Kidney (tissue), 14 donors: ENCODE results near the gene LNX1. TPM values are rescaled to one million over a fixed set of nuclear protein-coding genes. Genes with fewer than 3 reads are reported as not detected.

Source experiments
- DNase-seq, 5 donors: peaks; one replicate each; pipeline ENCODE4 v3.0.0-alpha.2; 2013 to 2020
- FAIRE-seq: peaks from 2 replicates; lab custom pipeline; 2012; peaks lifted over from hg19 to GRCh38; lab: Jason Lieb, UNC
- H3K27ac ChIP-seq, 2 donors: one replicate each; pipeline ENCODE4 v1.7.0; 2013; ENCODE audit warnings: low read depth in 2 of 2, low read length in 2 of 2, inconsistent platforms in 1 of 2
- H3K27me3 ChIP-seq: one replicate; pipeline ENCODE4 v1.7.1; 2013; ENCODE audit warnings: low read length, inconsistent platforms; ENCODE audit not compliant: control insufficient read depth, insufficient read depth
- H3K36me3 ChIP-seq, 3 donors: one replicate each; pipeline versions ENCODE4 v1.7.0 to v1.7.1; 2013; ENCODE audit warnings: low read length in 3 of 3, control low read depth in 1 of 3, inconsistent platforms in 1 of 3; ENCODE audit not compliant: insufficient read depth in 3 of 3, control insufficient read depth in 2 of 3
- H3K4me1 ChIP-seq, 3 donors: one replicate each; pipeline versions ENCODE4 v1.7.0 to v1.7.1; 2013; ENCODE audit warnings: low read length in 3 of 3, inconsistent platforms in 1 of 3, low read depth in 1 of 3; ENCODE audit not compliant: control insufficient read depth in 2 of 3, insufficient read depth in 2 of 3
- H3K4me3 ChIP-seq, 3 donors: one replicate each; pipeline versions ENCODE4 v1.7.0 to v1.8.1; 2013; ENCODE audit warnings: low read length in 3 of 3, control low read depth in 1 of 3, inconsistent platforms in 1 of 3
- H3K9ac ChIP-seq, 3 donors: one replicate each; pipeline versions ENCODE4 v1.7.0 to v1.7.1; 2013; ENCODE audit warnings: low read length in 3 of 3, control low read depth in 1 of 3, inconsistent platforms in 1 of 3
- H3K9me3 ChIP-seq, 3 donors: one replicate each; pipeline versions ENCODE4 v1.7.0 to v1.7.1; 2013; ENCODE audit warnings: low read length in 3 of 3, control low read depth in 1 of 3, inconsistent platforms in 1 of 3; ENCODE audit not compliant: control insufficient read depth in 2 of 3, insufficient read depth in 1 of 3
- intact Hi-C: fragments of 100-400 bp; cut with DNase I; formaldehyde crosslinking; loops from one replicate; pipeline ENCODE4 v1.11.1; 2022
- polyA plus RNA-seq: library from polyadenylated mRNA; stranded (reverse); fragments of 350-450 nt; fragmentation: Illumina TruSeq; extraction: RNeasy Lipid Tissue Mini Kit (QIAGEN cat#74804); gene quantifications from one replicate; pipeline ENCODE4 v1.2.3, GENCODE V29; 2014; ENCODE audit warnings: low read depth, low replicate concordance; ENCODE audit not compliant: insufficient read depth
- total RNA-seq: library from RNA; stranded (reverse); fragmentation: NEBNext Ultra II Directional; extraction: Animal tissue kit (Norgen Biotek cat#: 25700); gene quantifications from one replicate; pipeline ENCODE4 v1.2.1, GENCODE V29; 2021
- TF ChIP-seq, protein P1 (sequence below): IDR thresholded peaks from 3 replicates; pipeline ENCODE4 v1.5.1; 2012; ENCODE audit warnings: mild to moderate bottlenecking, moderate library complexity, borderline replicate concordance; ENCODE audit not compliant: insufficient read depth; ENCODE audit errors: extremely low read depth
- donor health status: control.
- donor health status: control.
- donor health status: control.
- donor health status: control.
- donor health status: control.
- donor health status: DM: yes; HTN: yes; CAD: no.
- donor health status: Normal renal cell carcinoma (clear cell type).

Gene LNX1
- total and polyA plus RNA-seq, 2 donors from 2014 or later = 10.2 to 25.6 TPM

DNA sequence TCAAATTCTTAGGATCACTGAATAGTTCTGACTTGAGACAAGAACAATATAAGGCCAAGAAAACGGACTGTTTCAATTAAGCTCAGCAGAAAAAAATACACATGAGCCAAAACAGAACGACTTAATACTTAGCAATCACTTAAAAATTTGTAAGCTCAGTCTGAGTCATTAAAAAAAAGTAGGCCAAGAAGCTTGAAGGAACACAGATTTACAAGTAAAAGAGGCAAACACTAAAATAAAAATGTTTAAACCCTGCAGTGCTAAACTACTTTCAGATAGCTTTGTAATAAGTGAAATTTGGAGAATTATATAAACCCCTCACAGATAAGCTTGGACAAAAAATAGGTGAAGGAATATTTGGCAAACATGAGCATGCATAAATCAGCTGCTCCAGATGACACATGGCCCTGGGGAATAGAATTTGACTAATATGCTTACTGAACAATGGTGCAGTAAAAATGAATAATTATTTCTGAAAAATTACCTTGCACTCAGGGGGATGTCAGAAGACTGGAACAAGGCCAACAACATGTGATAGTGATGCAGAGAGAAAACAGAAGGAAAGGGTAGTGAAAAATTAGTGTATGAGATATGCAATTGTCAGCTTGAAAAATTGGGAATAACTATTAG, 49.6 kb downstream of the LNX1 start:
- peak in 1 of 5 donors; percentile 56 for DNase-seq
- TF ChIP-seq, protein P1, sequence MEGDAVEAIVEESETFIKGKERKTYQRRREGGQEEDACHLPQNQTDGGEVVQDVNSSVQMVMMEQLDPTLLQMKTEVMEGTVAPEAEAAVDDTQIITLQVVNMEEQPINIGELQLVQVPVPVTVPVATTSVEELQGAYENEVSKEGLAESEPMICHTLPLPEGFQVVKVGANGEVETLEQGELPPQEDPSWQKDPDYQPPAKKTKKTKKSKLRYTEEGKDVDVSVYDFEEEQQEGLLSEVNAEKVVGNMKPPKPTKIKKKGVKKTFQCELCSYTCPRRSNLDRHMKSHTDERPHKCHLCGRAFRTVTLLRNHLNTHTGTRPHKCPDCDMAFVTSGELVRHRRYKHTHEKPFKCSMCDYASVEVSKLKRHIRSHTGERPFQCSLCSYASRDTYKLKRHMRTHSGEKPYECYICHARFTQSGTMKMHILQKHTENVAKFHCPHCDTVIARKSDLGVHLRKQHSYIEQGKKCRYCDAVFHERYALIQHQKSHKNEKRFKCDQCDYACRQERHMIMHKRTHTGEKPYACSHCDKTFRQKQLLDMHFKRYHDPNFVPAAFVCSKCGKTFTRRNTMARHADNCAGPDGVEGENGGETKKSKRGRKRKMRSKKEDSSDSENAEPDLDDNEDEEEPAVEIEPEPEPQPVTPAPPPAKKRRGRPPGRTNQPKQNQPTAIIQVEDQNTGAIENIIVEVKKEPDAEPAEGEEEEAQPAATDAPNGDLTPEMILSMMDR = no peak
- H3K27me3 ChIP-seq = no peaks in the 10 kb centered on the region
- no peak overlapping the region for H3K4me3 ChIP-seq
- intact Hi-C loops = no loop called here
- H3K36me3 ChIP-seq = no peaks in the 10 kb centered on the region
- H3K9me3 ChIP-seq = no peaks in the 10 kb centered on the region
- H3K9ac ChIP-seq = no peak overlapping the region
- no peak overlapping the region for H3K27ac ChIP-seq
- peaks cover 0 to 7% (median 6%) of the 10 kb centered on the region in 3 donors for H3K4me1 ChIP-seq
- no peak for FAIRE-seq

DNA sequence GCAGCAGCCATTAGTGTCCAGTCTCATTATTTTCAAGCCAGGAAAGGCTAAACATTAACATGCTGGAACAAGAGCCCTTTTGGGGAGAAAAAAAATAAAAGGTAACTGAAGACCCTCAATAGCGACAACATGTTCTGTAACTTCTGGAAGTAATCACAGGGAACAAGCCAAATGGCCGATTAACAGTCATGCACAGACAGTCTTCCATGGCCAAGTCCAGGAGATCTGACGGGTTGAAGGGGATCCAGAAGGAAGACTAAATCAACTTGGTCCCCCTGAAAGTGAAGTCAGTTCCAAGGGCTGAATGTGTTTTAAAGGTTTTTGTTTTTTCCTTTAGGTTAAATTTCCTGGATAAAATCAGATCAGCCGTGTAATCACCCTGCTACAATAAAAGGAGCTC, 52.5 kb downstream of the LNX1 start:
- TF ChIP-seq, protein P1 = no peak
- H3K4me1 ChIP-seq = peaks cover 0 to 13% (median 6%) of the 10 kb centered on the region in 3 donors
- no peak overlapping the region for H3K4me3 ChIP-seq
- intact Hi-C loops = no loop called here
- H3K36me3 ChIP-seq = no peaks in the 10 kb centered on the region
- DNase-seq = no peak
- H3K27ac ChIP-seq = no peak overlapping the region
- H3K9ac ChIP-seq = no peak overlapping the region
- no peaks in the 10 kb centered on the region for H3K9me3 ChIP-seq
- no peak for FAIRE-seq
- no peaks in the 10 kb centered on the region for H3K27me3 ChIP-seq

DNA sequence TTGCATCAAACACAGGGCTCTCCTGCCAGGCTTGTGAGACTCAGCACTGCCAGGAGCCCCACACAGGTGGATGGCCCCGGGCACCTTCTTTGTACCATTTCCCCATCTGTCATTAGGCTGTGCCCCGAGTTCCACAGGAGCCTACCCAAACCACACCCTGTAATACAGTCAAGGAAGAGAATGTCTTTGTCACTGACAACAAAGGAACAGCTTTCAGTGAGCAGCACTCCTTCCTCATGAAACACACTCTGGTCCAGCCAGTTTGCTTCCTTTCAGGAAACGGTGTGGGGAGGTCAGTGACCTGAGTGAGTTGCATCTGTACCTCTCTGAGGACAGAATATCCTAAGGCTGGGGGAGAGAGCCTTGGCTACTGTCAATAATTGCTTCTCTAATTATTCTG, 53.7 kb downstream of the LNX1 start:
- no peaks in the 10 kb centered on the region for H3K9me3 ChIP-seq
- peaks cover 0 to 13% (median 3%) of the 10 kb centered on the region in 3 donors for H3K4me1 ChIP-seq
- no peaks in the 10 kb centered on the region for H3K27me3 ChIP-seq
- H3K4me3 ChIP-seq = no peak overlapping the region
- no peaks in the 10 kb centered on the region for H3K36me3 ChIP-seq
- no peak overlapping the region for H3K27ac ChIP-seq
- TF ChIP-seq, protein P1 = no peak
- DNase-seq = no peak
- FAIRE-seq = no peak
- H3K9ac ChIP-seq = no peak overlapping the region
- intact Hi-C loops = no loop called here

DNA sequence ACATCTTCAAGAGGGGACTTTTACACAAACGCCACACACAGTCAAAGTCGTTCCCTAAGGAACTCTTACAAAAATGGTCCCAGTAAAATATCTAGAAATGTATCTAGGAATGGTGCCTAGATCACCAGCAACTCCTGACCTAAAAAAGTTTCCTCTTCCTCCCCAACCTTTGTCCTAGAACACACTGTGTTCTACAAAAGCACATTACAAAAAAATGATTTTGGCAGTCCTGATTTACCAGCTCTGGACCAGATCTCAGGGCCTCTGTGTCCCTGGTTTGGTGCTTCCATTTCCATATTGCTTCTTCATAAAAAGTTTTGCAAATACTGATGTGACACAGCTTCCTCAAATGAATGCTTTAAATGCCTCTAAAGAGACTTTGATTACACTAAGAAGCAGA, 55.0 kb downstream of the LNX1 start:
- no peaks in the 10 kb centered on the region for H3K27me3 ChIP-seq
- intact Hi-C loops = no loop called here
- peaks cover 0 to 10% (median 0%) of the 10 kb centered on the region in 3 donors for H3K4me1 ChIP-seq
- TF ChIP-seq, protein P1 = no peak
- no peaks in the 10 kb centered on the region for H3K36me3 ChIP-seq
- no peak overlapping the region for H3K9ac ChIP-seq
- no peak overlapping the region for H3K4me3 ChIP-seq
- FAIRE-seq (no peak), DNase-seq (no peak)
- no peak overlapping the region for H3K27ac ChIP-seq
- H3K9me3 ChIP-seq = no peaks in the 10 kb centered on the region
